ENCODE measurements around the gene DMRTA1. TPM values are rescaled to one million over a fixed set of nuclear protein-coding genes. Genes with fewer than 3 reads are reported as not detected.

The DMRTA1 gene
- total and polyA plus RNA-seq, 2 donors (not counting 3 experiments of a cell fraction or from before 2014, with no cell fraction given), result 0.19 to 2.1 TPM

DNA sequence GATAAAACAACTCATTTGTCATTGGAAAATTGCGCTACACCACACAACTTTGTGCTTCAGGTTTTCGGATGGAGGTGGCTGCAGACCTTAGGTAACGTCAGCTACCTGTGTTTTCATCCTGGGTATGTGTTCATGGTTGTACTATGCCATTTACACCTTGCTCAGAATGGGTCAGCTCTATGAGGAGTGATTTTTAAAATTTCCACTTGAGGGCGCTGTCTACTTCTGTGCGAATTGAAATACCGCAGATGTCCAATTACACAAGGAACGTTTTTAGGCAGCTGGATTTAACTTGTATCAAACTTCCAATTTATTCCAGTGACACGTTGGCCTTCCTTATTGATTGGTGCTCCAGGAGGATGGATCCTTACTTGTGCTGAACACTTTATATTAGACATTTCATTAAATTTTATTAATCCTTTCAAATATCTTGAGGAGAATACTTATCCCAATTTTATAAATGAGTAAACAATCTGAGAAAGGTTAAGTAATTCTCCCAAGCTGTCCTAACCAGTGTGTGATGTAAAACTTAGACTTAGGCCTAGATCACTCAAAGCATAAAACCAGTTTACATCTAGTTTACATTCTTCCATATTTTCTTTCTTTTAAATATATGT is 23.4 kb downstream of the DMRTA1 start:
- POLR2A ChIA-PET, result no interaction called here
- no peak overlapping the region for H3K9ac ChIP-seq (replicated peaks; ENCODE audit: extremely low read depth, insufficient read depth, low read length)
- DNase-seq (ENCODE audit: low read depth, low spot score) (peak; percentile 58), FAIRE-seq (peak; percentile 84)
- no peaks in the 10 kb centered on the region for H3K9me1 ChIP-seq (replicated peaks; ENCODE audit: control insufficient read depth, extremely low read depth, insufficient read depth, low read length)
- H2AFZ ChIP-seq (ENCODE audit: low read depth, low read length), result no peak overlapping the region
- H3K4me1 ChIP-seq (ENCODE audit: control insufficient read depth, extremely low read depth, insufficient read depth, low read length), result no peaks in the 10 kb centered on the region
- H3K4me3 ChIP-seq (replicated peaks in 1 of 3; ENCODE audit: insufficient read depth in 1 of 3, low read depth in 1 of 3, low read length in 3 of 3), result no peak overlapping the region
- no TSS peak for BruUV-seq (replicated peaks)
- no peaks in the 10 kb centered on the region for H3K79me2 ChIP-seq (ENCODE audit: control insufficient read depth, insufficient read depth, low read length)
- no peaks in the 10 kb centered on the region for H3K9me3 ChIP-seq (replicated peaks; ENCODE audit: control insufficient read depth, insufficient read depth, low read length)
- no peaks in the 10 kb centered on the region for H4K20me1 ChIP-seq (replicated peaks; ENCODE audit: control insufficient read depth, extremely low read depth, insufficient read depth, low read length)
- peaks cover 0 to 10% of the 10 kb centered on the region in 2 experiments for H3K27me3 ChIP-seq (ENCODE audit: control insufficient read depth in 2 of 2, insufficient read depth in 2 of 2, low read length in 2 of 2)
- intact Hi-C loops (cut with micrococcal nuclease) (loop anchor here (2.0 to 5.0 kb wide), 3 partner anchors 853 to 1777 kb away; no protein-coding TSS in a partner anchor), dilution Hi-C loops (cut with MboI; ENCODE audit: extremely low pct_ligation_motif_present, low sequenced_read_pairs) (no loop called here)
- CTCF ChIA-PET, result interaction anchor here (0.6 to 3.4 kb wide), 34 partner anchors 9 to 1775 kb away, joined by 3 to 42 read pairs (median 3); no protein-coding TSS in a partner anchor
- H3K4me2 ChIP-seq (ENCODE audit: insufficient read depth, low read length), result no peak overlapping the region
- H3K27ac ChIP-seq (ENCODE audit: insufficient read depth, low read depth, low read length), result no peak overlapping the region
- TF ChIP-seq CTCF (IDR thresholded peaks at IDR 0.05; ENCODE audit: extremely low read depth in 1 of 2, insufficient read depth in 1 of 2, low read depth in 1 of 2, low read length in 2 of 2) (peak; percentile 65 to 69), GATA2 (IDR thresholded peaks at IDR 0.05; ENCODE audit: insufficient read depth, insufficient read length, low read depth, low read length) (no peak), MYC (IDR thresholded peaks at IDR 0.05; ENCODE audit: low read depth, low read length) (no peak), MAX (IDR thresholded peaks at IDR 0.05; ENCODE audit: insufficient read depth, insufficient read length) (no peak)
- H3K36me3 ChIP-seq (ENCODE audit: control insufficient read depth in 2 of 2, extremely low read depth in 1 of 2, insufficient read depth in 2 of 2, low read length in 2 of 2), result no peaks in the 10 kb centered on the region

- no peak for TF ChIP-seq GATA2 (IDR thresholded peaks at IDR 0.05; ENCODE audit: insufficient read depth, insufficient read length, low read depth, low read length)
- no peak for TF ChIP-seq CTCF (IDR thresholded peaks at IDR 0.05; ENCODE audit: extremely low read depth in 1 of 2, insufficient read depth in 1 of 2, low read depth in 1 of 2, low read length in 2 of 2)
- no peak for TF ChIP-seq POLR2A (IDR thresholded peaks at IDR 0.05; ENCODE audit: low read depth, low read length)
- TF ChIP-seq FOS (IDR thresholded peaks at IDR 0.05; ENCODE audit: borderline replicate concordance, insufficient read depth, low read length), result no peak
- TF ChIP-seq MAX (IDR thresholded peaks at IDR 0.05; ENCODE audit: insufficient read depth, insufficient read length), result no peak
- DNase-seq (ENCODE audit: low read depth, low spot score), result no peak
These were observed 34.9 kb downstream of the DMRTA1 start for GRCh38 chr9:22481566-22481965.

More at GRCh38 chr9:22481566-22481965, 34.9 kb downstream of the DMRTA1 start:
- FAIRE-seq, result no peak
- no peak overlapping the region for H3K27ac ChIP-seq (ENCODE audit: insufficient read depth, low read depth, low read length)
- no peaks in the 10 kb centered on the region for H3K9me3 ChIP-seq (replicated peaks; ENCODE audit: control insufficient read depth, insufficient read depth, low read length)
- ChIA-PET POLR2A (no interaction called here), CTCF (interaction anchor here (1.1 to 2.1 kb wide), 2 partner anchors 12 to 29 kb away, joined by 3 to 17 read pairs; no protein-coding TSS in a partner anchor)
- no peak overlapping the region for H3K4me3 ChIP-seq (replicated peaks in 1 of 3; ENCODE audit: insufficient read depth in 1 of 3, low read depth in 1 of 3, low read length in 3 of 3)
- dilution Hi-C loops (cut with MboI; ENCODE audit: extremely low pct_ligation_motif_present, low sequenced_read_pairs), result no loop called here
- intact Hi-C loops (cut with micrococcal nuclease), result no loop called here
- no TSS peak for BruUV-seq (replicated peaks)
- no peaks in the 10 kb centered on the region for H3K9me1 ChIP-seq (replicated peaks; ENCODE audit: control insufficient read depth, extremely low read depth, insufficient read depth, low read length)
- no peaks in the 10 kb centered on the region for H3K27me3 ChIP-seq (ENCODE audit: control insufficient read depth in 2 of 2, insufficient read depth in 2 of 2, low read length in 2 of 2)
- no peaks in the 10 kb centered on the region for H4K20me1 ChIP-seq (replicated peaks; ENCODE audit: control insufficient read depth, extremely low read depth, insufficient read depth, low read length)
- H3K79me2 ChIP-seq (ENCODE audit: control insufficient read depth, insufficient read depth, low read length), result no peaks in the 10 kb centered on the region
- H3K9ac ChIP-seq (replicated peaks; ENCODE audit: extremely low read depth, insufficient read depth, low read length), result no peak overlapping the region
- H3K4me2 ChIP-seq (ENCODE audit: insufficient read depth, low read length), result no peak overlapping the region
- H2AFZ ChIP-seq (ENCODE audit: low read depth, low read length), result no peak overlapping the region
- H3K36me3 ChIP-seq (ENCODE audit: control insufficient read depth in 2 of 2, extremely low read depth in 1 of 2, insufficient read depth in 2 of 2, low read length in 2 of 2), result no peaks in the 10 kb centered on the region
- no peaks in the 10 kb centered on the region for H3K4me1 ChIP-seq (ENCODE audit: control insufficient read depth, extremely low read depth, insufficient read depth, low read length)

Data from endothelial cell of umbilical vein (primary cell).